ENCODE results near the gene PANX1. TPM values are rescaled to one million over a fixed set of nuclear protein-coding genes. Genes with fewer than 3 reads are reported as not detected.

The PANX1 gene
- total and polyA plus RNA-seq, 2 experiments from 2014 or later: 9.5 to 40.8 TPM

DNA sequence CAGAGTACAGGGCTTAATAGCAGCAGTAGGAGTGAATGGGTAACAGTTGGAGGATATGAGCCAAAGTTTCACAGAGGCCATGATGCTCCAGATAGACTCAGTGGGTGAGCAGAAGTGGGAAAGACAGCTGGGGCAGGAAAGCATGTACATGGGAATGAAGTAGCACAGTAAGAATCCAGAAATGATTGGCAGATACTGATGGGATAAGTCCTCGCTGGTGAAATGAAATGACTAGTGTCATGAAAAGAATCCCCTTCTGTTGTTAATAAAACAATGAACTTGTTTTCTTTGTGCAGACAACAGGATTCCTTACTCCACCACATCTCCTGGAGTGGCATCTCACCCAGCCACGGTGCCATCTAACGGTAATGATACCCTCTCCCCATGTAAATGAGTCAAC lies 17.4 kb upstream of the PANX1 start:
- Histone ChIP-seq H3K4me2 (no peak overlapping the region), H3K4me3 (no peak overlapping the region), H2AFZ (no peak overlapping the region), H3F3A (replicated peaks; ENCODE audit: low read depth) (no peaks in the 10 kb centered on the region), H3K36me3 (ENCODE audit: insufficient read depth) (no peaks in the 10 kb centered on the region), H3K4me1 (ENCODE audit: insufficient read depth) (peaks cover 21% of the 10 kb centered on the region), H3K27ac (ENCODE audit: low read depth) (no peak overlapping the region), H4K20me1 (replicated peaks; ENCODE audit: insufficient read depth) (no peaks in the 10 kb centered on the region), H3K27me3 (ENCODE audit: insufficient read depth) (no peaks in the 10 kb centered on the region), H3K79me2 (replicated peaks; ENCODE audit: insufficient read depth) (no peaks in the 10 kb centered on the region), H3K9me2 (ENCODE audit: insufficient read depth) (peaks cover 13% of the 10 kb centered on the region)
- Mint-ChIP-seq H3K27me3 (ENCODE audit: insufficient read depth, low read depth, poor library complexity) (peaks cover 4% of the 10 kb centered on the region), H3K4me1 (peaks cover 21% of the 10 kb centered on the region), H3K9me3 (peaks cover 7% of the 10 kb centered on the region), H3K36me3 (ENCODE audit: low read depth) (peaks cover 15% of the 10 kb centered on the region), H3K4me3 (no peak overlapping the region), H3K27ac (no peak overlapping the region)
- TF ChIP-seq, protein P1, sequence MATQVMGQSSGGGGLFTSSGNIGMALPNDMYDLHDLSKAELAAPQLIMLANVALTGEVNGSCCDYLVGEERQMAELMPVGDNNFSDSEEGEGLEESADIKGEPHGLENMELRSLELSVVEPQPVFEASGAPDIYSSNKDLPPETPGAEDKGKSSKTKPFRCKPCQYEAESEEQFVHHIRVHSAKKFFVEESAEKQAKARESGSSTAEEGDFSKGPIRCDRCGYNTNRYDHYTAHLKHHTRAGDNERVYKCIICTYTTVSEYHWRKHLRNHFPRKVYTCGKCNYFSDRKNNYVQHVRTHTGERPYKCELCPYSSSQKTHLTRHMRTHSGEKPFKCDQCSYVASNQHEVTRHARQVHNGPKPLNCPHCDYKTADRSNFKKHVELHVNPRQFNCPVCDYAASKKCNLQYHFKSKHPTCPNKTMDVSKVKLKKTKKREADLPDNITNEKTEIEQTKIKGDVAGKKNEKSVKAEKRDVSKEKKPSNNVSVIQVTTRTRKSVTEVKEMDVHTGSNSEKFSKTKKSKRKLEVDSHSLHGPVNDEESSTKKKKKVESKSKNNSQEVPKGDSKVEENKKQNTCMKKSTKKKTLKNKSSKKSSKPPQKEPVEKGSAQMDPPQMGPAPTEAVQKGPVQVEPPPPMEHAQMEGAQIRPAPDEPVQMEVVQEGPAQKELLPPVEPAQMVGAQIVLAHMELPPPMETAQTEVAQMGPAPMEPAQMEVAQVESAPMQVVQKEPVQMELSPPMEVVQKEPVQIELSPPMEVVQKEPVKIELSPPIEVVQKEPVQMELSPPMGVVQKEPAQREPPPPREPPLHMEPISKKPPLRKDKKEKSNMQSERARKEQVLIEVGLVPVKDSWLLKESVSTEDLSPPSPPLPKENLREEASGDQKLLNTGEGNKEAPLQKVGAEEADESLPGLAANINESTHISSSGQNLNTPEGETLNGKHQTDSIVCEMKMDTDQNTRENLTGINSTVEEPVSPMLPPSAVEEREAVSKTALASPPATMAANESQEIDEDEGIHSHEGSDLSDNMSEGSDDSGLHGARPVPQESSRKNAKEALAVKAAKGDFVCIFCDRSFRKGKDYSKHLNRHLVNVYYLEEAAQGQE (IDR thresholded peaks at IDR 0.05; ENCODE audit: unreplicated experiment): no peak
- no peak for TF ChIP-seq ZNF114 (CRISPR knock-in tag; IDR thresholded peaks at IDR 0.05)
- TF ChIP-seq, protein P2, sequence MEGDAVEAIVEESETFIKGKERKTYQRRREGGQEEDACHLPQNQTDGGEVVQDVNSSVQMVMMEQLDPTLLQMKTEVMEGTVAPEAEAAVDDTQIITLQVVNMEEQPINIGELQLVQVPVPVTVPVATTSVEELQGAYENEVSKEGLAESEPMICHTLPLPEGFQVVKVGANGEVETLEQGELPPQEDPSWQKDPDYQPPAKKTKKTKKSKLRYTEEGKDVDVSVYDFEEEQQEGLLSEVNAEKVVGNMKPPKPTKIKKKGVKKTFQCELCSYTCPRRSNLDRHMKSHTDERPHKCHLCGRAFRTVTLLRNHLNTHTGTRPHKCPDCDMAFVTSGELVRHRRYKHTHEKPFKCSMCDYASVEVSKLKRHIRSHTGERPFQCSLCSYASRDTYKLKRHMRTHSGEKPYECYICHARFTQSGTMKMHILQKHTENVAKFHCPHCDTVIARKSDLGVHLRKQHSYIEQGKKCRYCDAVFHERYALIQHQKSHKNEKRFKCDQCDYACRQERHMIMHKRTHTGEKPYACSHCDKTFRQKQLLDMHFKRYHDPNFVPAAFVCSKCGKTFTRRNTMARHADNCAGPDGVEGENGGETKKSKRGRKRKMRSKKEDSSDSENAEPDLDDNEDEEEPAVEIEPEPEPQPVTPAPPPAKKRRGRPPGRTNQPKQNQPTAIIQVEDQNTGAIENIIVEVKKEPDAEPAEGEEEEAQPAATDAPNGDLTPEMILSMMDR (conservative IDR thresholded peaks at IDR 0.05; ENCODE audit: low read depth in 2 of 2): no peak
- TF ChIP-seq NANOG (IDR thresholded peaks at IDR 0.05; ENCODE audit: borderline replicate concordance): no peak
- TF ChIP-seq JUNB (IDR thresholded peaks at IDR 0.05; ENCODE audit: unreplicated experiment): no peak
- TF ChIP-seq STAT1 (IDR thresholded peaks at IDR 0.05; ENCODE audit: unreplicated experiment): no peak
- no peak for TF ChIP-seq ZNF331 (CRISPR knock-in tag; IDR thresholded peaks at IDR 0.05; ENCODE audit: low read depth)
- TF ChIP-seq POLR2AphosphoS5 (IDR thresholded peaks at IDR 0.05; ENCODE audit: low read depth): no peak
- TF ChIP-seq ZNF462 (CRISPR knock-in tag; IDR thresholded peaks at IDR 0.05): no peak
- no peak for TF ChIP-seq EZH2phosphoT487 (IDR thresholded peaks at IDR 0.05; ENCODE audit: unreplicated experiment)
- no peak for TF ChIP-seq EZH2 (IDR thresholded peaks at IDR 0.05; ENCODE audit: low read depth, unreplicated experiment)
- TF ChIP-seq ETS1 (IDR thresholded peaks at IDR 0.05): no peak
- no peak for TF ChIP-seq CREB1 (CRISPR knock-in tag; IDR thresholded peaks at IDR 0.05; ENCODE audit: low read depth)
- ATAC-seq: no peak
- no peak for DNase-seq (ENCODE audit: low spot score)

Measured in GM23338 (cell line).